ENCODE results near the gene HHAT.

GRCh38 chr1:210684466-210685294 lies 356.0 kb downstream of the HHAT start:
- TF ChIP-seq POLR2A (IDR thresholded peaks at IDR 0.05; ENCODE audit: low read depth, low read length) = no peak
- no peak for TF ChIP-seq CTCF (IDR thresholded peaks at IDR 0.05; ENCODE audit: extremely low read depth in 1 of 2, insufficient read depth in 1 of 2, low read depth in 1 of 2, low read length in 2 of 2)
- no peak for TF ChIP-seq FOS (IDR thresholded peaks at IDR 0.05; ENCODE audit: borderline replicate concordance, insufficient read depth, low read length)
- TF ChIP-seq POLR2AphosphoS5 (IDR thresholded peaks at IDR 0.05; ENCODE audit: insufficient read depth, low read depth, low read length) = no peak
- TF ChIP-seq MYC (IDR thresholded peaks at IDR 0.05; ENCODE audit: low read depth, low read length) = no peak
- TF ChIP-seq EZH2 (IDR thresholded peaks at IDR 0.05; ENCODE audit: borderline replicate concordance, low read depth, low read length, severe bottlenecking) = no peak
- TF ChIP-seq MAX (IDR thresholded peaks at IDR 0.05; ENCODE audit: insufficient read depth, insufficient read length) = no peak
- no peak for TF ChIP-seq GATA2 (IDR thresholded peaks at IDR 0.05; ENCODE audit: insufficient read depth, insufficient read length, low read depth, low read length)
- TF ChIP-seq JUN (IDR thresholded peaks at IDR 0.05; ENCODE audit: borderline replicate concordance, insufficient read depth, insufficient read length, low read depth) = no peak
